GM12874 (cell line): Measurements from ENCODE around the gene SUCLG2.

Experiments
- TF ChIP-seq, protein P1 (sequence below): IDR thresholded peaks from 2 replicates; pipeline ENCODE4 v1.5.1; 2011; ENCODE audit warnings: low read depth, mild to moderate bottlenecking, control low read depth, low read length, moderate library complexity; ENCODE audit not compliant: insufficient read depth

Gene SUCLG2

GRCh38 chr3:67624687-67625086 is 29.7 kb downstream of the SUCLG2 start:
- TF ChIP-seq, protein P1, sequence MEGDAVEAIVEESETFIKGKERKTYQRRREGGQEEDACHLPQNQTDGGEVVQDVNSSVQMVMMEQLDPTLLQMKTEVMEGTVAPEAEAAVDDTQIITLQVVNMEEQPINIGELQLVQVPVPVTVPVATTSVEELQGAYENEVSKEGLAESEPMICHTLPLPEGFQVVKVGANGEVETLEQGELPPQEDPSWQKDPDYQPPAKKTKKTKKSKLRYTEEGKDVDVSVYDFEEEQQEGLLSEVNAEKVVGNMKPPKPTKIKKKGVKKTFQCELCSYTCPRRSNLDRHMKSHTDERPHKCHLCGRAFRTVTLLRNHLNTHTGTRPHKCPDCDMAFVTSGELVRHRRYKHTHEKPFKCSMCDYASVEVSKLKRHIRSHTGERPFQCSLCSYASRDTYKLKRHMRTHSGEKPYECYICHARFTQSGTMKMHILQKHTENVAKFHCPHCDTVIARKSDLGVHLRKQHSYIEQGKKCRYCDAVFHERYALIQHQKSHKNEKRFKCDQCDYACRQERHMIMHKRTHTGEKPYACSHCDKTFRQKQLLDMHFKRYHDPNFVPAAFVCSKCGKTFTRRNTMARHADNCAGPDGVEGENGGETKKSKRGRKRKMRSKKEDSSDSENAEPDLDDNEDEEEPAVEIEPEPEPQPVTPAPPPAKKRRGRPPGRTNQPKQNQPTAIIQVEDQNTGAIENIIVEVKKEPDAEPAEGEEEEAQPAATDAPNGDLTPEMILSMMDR = no peak

DNA sequence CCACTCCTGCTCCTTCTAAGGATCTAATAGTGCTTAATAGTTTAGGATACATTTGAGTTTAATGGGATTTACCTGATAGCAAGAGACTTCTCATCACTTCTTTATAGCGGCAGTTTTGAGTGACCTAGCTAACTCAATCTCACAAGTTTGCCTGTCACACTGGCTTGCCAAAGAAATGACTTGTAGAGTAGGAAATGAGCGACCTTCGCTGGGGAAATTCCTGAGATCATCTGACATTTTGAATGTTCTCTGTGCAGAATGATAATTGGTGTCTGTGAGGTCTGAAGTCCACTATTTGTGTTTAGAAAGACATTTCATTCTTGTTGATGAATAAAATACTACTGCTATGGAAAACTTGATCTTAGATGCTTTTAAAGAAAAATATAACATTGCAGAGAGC is 30.3 kb downstream of the SUCLG2 start:
- TF ChIP-seq, protein P1 = no peak

DNA sequence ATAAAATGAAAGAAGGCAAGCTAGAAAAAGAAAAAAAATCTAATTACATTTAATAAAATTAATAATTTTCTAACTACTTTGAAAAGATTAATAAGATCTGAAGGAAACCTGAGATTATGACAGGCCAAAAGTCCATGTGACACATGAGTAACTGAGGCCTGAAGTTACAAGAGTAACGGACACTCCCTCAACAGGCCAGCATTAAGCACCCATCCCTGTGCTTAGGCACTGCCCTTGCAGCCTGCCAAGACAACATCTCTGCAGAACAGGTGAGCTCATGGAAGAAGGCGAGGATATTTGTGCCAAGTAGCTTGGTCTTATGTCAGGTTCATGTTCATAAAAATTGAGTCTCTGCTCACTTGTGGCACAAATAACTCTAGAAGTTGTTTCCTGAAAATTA is 31.8 kb downstream of the SUCLG2 start:
- TF ChIP-seq, protein P1 = no peak

- TF ChIP-seq, protein P1 = no peak
Measured at GRCh38 chr3:67620869-67621268, 33.5 kb downstream of the SUCLG2 start.

DNA sequence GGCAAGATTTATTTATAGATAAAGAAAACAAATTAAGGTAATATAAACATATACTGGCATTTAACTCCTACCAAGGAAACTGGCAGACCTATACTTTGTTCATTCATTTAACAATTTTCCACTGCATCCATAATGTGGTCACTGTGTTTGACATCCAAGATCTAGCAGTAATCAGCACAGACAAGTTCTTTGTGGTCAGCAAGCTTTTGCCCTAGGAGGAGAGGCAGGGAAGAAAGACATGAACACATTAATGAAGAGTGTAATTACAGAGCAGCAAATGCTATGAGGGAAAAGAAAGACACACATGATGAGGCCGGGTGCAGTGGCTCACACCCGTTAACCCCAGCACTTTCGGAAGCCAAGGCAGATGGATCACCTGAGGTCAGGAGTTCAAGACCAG is 34.4 kb downstream of the SUCLG2 start:
- TF ChIP-seq, protein P1 = no peak

- TF ChIP-seq, protein P1 = no peak
Measured at GRCh38 chr3:67617518-67617917, 36.9 kb downstream of the SUCLG2 start.

DNA sequence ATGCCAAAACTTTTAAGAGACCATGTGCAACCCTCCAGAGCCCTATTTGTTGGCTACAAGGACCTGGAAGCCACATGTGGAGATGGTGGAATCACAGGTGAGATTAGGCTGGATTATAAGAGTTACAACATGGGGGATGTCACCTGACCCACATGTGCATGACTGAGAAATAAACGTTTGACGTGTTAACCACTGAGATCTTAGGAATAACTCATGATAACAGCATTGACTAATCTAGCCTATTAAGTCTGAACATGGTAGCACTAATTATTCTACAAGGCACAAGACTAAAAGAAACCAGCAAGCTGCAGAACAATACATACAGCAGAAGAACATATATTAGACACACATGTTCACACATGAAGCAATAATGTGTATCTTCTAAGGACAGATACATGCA is 38.4 kb downstream of the SUCLG2 start:
- TF ChIP-seq, protein P1 = no peak

DNA sequence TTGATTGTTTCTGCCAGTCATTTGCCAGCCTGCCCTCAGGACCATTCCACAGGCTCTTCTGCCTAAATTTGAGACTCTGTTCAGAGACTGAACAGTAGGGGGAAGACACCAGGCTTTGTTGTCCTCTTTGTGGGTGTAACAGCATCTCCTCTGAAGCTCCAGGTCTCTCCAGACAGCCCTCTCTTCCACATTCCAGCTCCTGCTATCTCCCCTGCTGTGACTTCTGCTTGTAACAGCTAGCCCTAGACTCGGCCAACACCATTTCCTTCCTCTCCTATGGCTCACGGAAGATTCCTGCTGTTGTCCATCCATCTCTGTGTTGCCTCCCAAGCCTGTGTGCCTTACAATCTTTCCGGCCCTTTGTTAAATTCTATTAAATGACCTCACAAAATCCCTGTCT is 40.2 kb downstream of the SUCLG2 start:
- TF ChIP-seq, protein P1 = no peak
